Sigmoid colon (tissue), 4 donors: ENCODE results near the gene DOK5.
A peak's percentile ranks its signal among the peaks of the same experiment; 100 is the strongest.

Source experiments
- CTCF ChIP-seq, 4 experiments: fragments of 450-650 bp in 3 of 4; fragments of 200-600 bp in 1 of 4; IDR thresholded peaks; one replicate each; pipeline ENCODE4 v1.5.1; 2016 to 2019; ENCODE audit warnings: antibody characterized with exemption in 4 of 4, mild to moderate bottlenecking in 3 of 4, moderate library complexity in 2 of 4
- EP300 ChIP-seq, 4 donors: sonication (generic); formaldehyde crosslinking; IDR thresholded peaks; one replicate each; pipeline ENCODE4 v1.6.1; 2017; ENCODE audit warnings: antibody characterized with exemption in 4 of 4
- POLR2A ChIP-seq, 2 donors: fragments of 450-650 bp; IDR thresholded peaks; one replicate each; pipeline ENCODE4 v1.6.1; 2016; ENCODE audit warnings: antibody characterized with exemption in 2 of 2, mild to moderate bottlenecking in 2 of 2, moderate library complexity in 2 of 2
- POLR2AphosphoS5 ChIP-seq, 4 donors: sonication (generic); formaldehyde crosslinking; IDR thresholded peaks; one replicate each; pipeline ENCODE4 v1.6.1; 2017; ENCODE audit warnings: antibody characterized with exemption in 4 of 4

DNA sequence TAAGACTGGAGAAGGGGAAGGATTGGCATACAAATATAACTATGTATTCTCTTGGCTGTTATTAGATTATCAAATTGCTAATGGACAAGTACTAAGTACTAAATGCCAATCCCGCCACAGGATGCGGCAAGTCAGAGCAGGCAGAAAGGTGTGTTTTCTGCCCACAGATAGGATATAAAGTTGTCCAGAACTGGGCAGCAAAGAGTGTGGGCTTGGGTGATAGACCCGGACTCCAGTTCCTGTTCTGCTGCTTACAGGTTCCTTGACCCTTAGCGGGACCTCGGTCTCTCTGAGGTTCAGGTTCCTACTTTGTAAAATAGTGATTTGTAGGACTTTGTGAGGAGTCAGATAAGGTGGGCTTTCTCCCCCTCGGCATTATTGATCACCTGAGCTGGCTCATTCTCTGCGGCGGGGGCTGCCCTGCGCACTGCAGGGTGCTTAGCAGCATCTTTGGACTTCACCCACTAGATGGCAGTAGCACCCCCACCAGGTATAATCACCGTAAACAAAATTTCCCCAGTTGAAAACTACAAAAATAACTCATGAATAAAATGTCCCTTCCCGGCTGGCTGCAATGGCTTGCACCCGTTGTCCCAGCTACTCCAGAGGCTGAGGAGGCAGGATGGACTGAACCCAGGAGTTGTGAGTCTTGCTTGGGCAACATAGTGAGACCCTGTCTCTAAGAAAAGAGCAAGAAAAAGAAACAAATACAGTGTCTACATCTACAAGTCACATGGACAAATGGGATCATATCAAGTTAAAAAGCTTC is 193.1 kb downstream of the DOK5 start:
- no peak for TF ChIP-seq EP300 (IDR thresholded peaks at IDR 0.05)
- peak in 2 of 4 experiments; percentile 14 to 56 for TF ChIP-seq CTCF (IDR thresholded peaks at IDR 0.05)
- no peak for TF ChIP-seq POLR2A (IDR thresholded peaks at IDR 0.05)
- no peak for TF ChIP-seq POLR2AphosphoS5 (IDR thresholded peaks at IDR 0.05)
